Measurements from ENCODE around the gene TRAPPC2L. TPM values are rescaled to one million over a fixed set of nuclear protein-coding genes. Genes with fewer than 3 reads are reported as not detected.
"Not testable (repeated sequence)": the region's sequence is repeated elsewhere in the genome, so short reads cannot be mapped to it uniquely, and the experiment has no call there.

The TRAPPC2L gene
- total and polyA plus RNA-seq, 7 donors, result 30.7 to 56.5 (median 42.1) TPM

DNA sequence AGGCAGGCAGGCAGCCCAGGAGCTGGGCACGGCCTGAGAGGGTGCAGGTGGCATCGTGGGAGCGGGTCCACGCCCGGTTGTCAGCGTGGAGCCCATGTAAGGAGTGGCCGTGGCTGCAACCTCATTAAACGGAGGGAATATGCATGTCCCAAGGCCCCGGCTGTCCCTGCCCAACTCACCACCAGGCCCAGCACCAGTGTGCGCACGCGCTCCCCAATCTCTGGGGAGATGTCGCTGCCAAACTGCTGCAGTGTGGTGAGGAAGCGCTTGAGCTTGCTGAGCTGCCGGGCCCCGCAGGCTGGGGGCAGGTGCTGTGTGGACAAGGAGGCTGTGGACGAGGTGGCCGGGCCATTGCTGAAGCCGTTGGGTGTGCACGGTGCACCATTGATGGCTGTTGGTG lies 35.1 kb downstream of the TRAPPC2L start:
- Histone ChIP-seq H3K27me3 (no peaks in the 10 kb centered on the region), H3K4me1 (peaks cover 0 to 4% (median 0%) of the 10 kb centered on the region in 4 donors), H3K27ac (no peak overlapping the region), H3K36me3 (no peaks in the 10 kb centered on the region), H3K4me3 (no peak overlapping the region), H3K9me3 (no peaks in the 10 kb centered on the region)
- no peak for DNase-seq
- TF ChIP-seq CTCF (IDR thresholded peaks at IDR 0.05) (no peak), EP300 (IDR thresholded peaks at IDR 0.05) (no peak)
- intact Hi-C loops (cut with DNase I), result no loop called here
- 72 to 89% methylated on average over 20 of the region's 20 CpGs for WGBS, 2 donors

- no peak for TF ChIP-seq CTCF (IDR thresholded peaks at IDR 0.05)
- TF ChIP-seq EP300 (IDR thresholded peaks at IDR 0.05), result no peak
- TF ChIP-seq POLR2A (IDR thresholded peaks at IDR 0.05), result no peak
- TF ChIP-seq POLR2AphosphoS5 (IDR thresholded peaks at IDR 0.05), result no peak
- H3K27ac ChIP-seq, result no peak overlapping the region
- no peaks in the 10 kb centered on the region for H3K9me3 ChIP-seq
- H3K36me3 ChIP-seq, result no peaks in the 10 kb centered on the region
- no peaks in the 10 kb centered on the region for H3K27me3 ChIP-seq
- DNase-seq, result no peak
- intact Hi-C loops (cut with DNase I), result no loop called here
- no peaks in the 10 kb centered on the region for H3K4me1 ChIP-seq
- WGBS, 2 donors, result 73 to 89% methylated on average over 19 of the region's 19 CpGs
- H3K4me3 ChIP-seq, result no peak overlapping the region
Measured at GRCh38 chr16:88893127-88893968, 36.4 kb downstream of the TRAPPC2L start.

DNA sequence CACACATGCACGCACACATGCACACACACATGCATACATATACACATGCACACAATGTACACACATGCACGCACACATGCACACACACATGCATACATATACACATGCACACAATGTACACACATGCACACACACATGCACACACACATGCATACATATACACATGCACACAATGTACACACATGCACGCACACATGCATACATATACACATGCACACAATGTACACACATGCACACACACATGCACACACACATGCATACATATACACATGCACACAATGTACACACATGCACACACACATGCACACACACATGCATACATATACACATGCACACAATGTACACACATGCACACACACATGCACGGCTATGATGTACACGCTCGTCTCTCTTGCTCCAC lies 37.3 kb downstream of the TRAPPC2L start:
- DNase-seq, result not testable (repeated sequence)
- WGBS, 2 donors, result 92 to 97% methylated on average over 5 of the region's 6 CpGs

GRCh38 chr16:88894681-88895300 lies 37.9 kb downstream of the TRAPPC2L start:
- no peaks in the 10 kb centered on the region for H3K4me1 ChIP-seq
- H3K4me3 ChIP-seq, result no peak overlapping the region
- no peak for TF ChIP-seq POLR2A (IDR thresholded peaks at IDR 0.05)
- TF ChIP-seq EP300 (IDR thresholded peaks at IDR 0.05), result no peak
- TF ChIP-seq CTCF (IDR thresholded peaks at IDR 0.05), result no peak
- no peak for TF ChIP-seq POLR2AphosphoS5 (IDR thresholded peaks at IDR 0.05)
- no peak overlapping the region for H3K27ac ChIP-seq
- DNase-seq, result no peak
- 69 to 72% methylated on average over 21 of the region's 21 CpGs for WGBS, 2 donors
- no peaks in the 10 kb centered on the region for H3K36me3 ChIP-seq
- peaks cover 0 to 6% (median 0%) of the 10 kb centered on the region in 3 donors for H3K27me3 ChIP-seq
- H3K9me3 ChIP-seq, result no peaks in the 10 kb centered on the region
- intact Hi-C loops (cut with DNase I), result no loop called here

More for the DNA sequence above, 37.3 kb downstream of the TRAPPC2L start:
- H3K4me1 ChIP-seq; H3K27me3 ChIP-seq; H3K36me3 ChIP-seq; H3K9me3 ChIP-seq; H3K27ac ChIP-seq; intact Hi-C loops (cut with DNase I); H3K4me3 ChIP-seq: not testable (repeated sequence)

GRCh38 chr16:88895335-88895734 lies 38.4 kb downstream of the TRAPPC2L start:
- no peak for DNase-seq
- Histone ChIP-seq H3K36me3 (no peaks in the 10 kb centered on the region), H3K4me3 (no peak overlapping the region), H3K27me3 (peaks cover 0 to 6% (median 0%) of the 10 kb centered on the region in 3 donors), H3K27ac (no peak overlapping the region), H3K4me1 (no peaks in the 10 kb centered on the region), H3K9me3 (no peaks in the 10 kb centered on the region)
- WGBS, 2 donors, result 88 to 91% methylated on average over 22 of the region's 22 CpGs
- TF ChIP-seq EP300 (IDR thresholded peaks at IDR 0.05), result no peak
- no peak for TF ChIP-seq CTCF (IDR thresholded peaks at IDR 0.05)
- TF ChIP-seq POLR2A (IDR thresholded peaks at IDR 0.05), result no peak
- intact Hi-C loops (cut with DNase I), result no loop called here
